Nephron (organoid): ENCODE measurements around the gene CHEK1.

ENCODE experiments used
- H3K27ac Mint-ChIP-seq, 3 experiments: 2 replicates each; pipeline ENCODE4 v1.8.0; 2020; ENCODE audit warnings: mixed read lengths in 3 of 3, mild to moderate bottlenecking in 2 of 3, moderate library complexity in 1 of 3
- H3K27me3 Mint-ChIP-seq: 2 replicates; pipeline ENCODE4 v1.8.0; 2021; ENCODE audit warnings: low read depth, mild to moderate bottlenecking, moderate library complexity, mixed read lengths
- H3K36me3 Mint-ChIP-seq: 2 replicates; pipeline ENCODE4 v1.8.0; 2020; ENCODE audit warnings: low read depth, mixed read lengths
- H3K4me1 Mint-ChIP-seq: 2 replicates; pipeline ENCODE4 v1.8.0; 2020; ENCODE audit warnings: mixed read lengths
- H3K4me3 Mint-ChIP-seq, 3 experiments: 2 replicates each; pipeline ENCODE4 v1.8.0; 2020; ENCODE audit warnings: mild to moderate bottlenecking in 3 of 3, mixed read lengths in 3 of 3, moderate library complexity in 2 of 3
- H3K9me3 Mint-ChIP-seq: 2 replicates; pipeline ENCODE4 v1.8.0; 2020; ENCODE audit warnings: mixed read lengths
- CTCF ChIP-seq, 3 experiments: fragments of 200-600 bp; sonication (generic); IDR thresholded peaks; one replicate each; pipeline ENCODE4 v1.5.0; 2021; ENCODE audit warnings: antibody characterized with exemption in 3 of 3; ENCODE audit not compliant: unreplicated experiment in 3 of 3

The CHEK1 gene

GRCh38 chr11:125593114-125593820 lies 31.7 kb upstream of the CHEK1 start:
- peaks cover 30% of the 10 kb centered on the region for H3K4me1 Mint-ChIP-seq
- peak overlapping the region; percentile 94 to 97 (median 94) for H3K4me3 Mint-ChIP-seq
- TF ChIP-seq CTCF (IDR thresholded peaks at IDR 0.05; ENCODE audit: unreplicated experiment in 3 of 3): no peak
- no peaks in the 10 kb centered on the region for H3K27me3 Mint-ChIP-seq
- peaks cover 2% of the 10 kb centered on the region for H3K9me3 Mint-ChIP-seq
- peak overlapping the region; percentile 98 to 100 (median 99) for H3K27ac Mint-ChIP-seq
- peaks cover 28% of the 10 kb centered on the region for H3K36me3 Mint-ChIP-seq

GRCh38 chr11:125594958-125595357 lies 30.0 kb upstream of the CHEK1 start:
- TF ChIP-seq CTCF (IDR thresholded peaks at IDR 0.05; ENCODE audit: unreplicated experiment in 3 of 3): no peak
- H3K27me3 Mint-ChIP-seq: no peaks in the 10 kb centered on the region
- peaks cover 34% of the 10 kb centered on the region for H3K36me3 Mint-ChIP-seq
- H3K4me3 Mint-ChIP-seq: peak overlapping the region; percentile 76 to 97 (median 77)
- no peaks in the 10 kb centered on the region for H3K9me3 Mint-ChIP-seq
- H3K27ac Mint-ChIP-seq: peak overlapping the region in 2 of 3 experiments; percentile 35 to 39
- peaks cover 27% of the 10 kb centered on the region for H3K4me1 Mint-ChIP-seq

- no peaks in the 10 kb centered on the region for H3K9me3 Mint-ChIP-seq
- H3K27ac Mint-ChIP-seq: no peak overlapping the region
- no peak overlapping the region for H3K4me3 Mint-ChIP-seq
- H3K27me3 Mint-ChIP-seq: no peaks in the 10 kb centered on the region
- peaks cover 3% of the 10 kb centered on the region for H3K4me1 Mint-ChIP-seq
- no peak for TF ChIP-seq CTCF (IDR thresholded peaks at IDR 0.05; ENCODE audit: unreplicated experiment in 3 of 3)
- peaks cover 64% of the 10 kb centered on the region for H3K36me3 Mint-ChIP-seq
Measured at GRCh38 chr11:125600663-125601062, 24.3 kb upstream of the CHEK1 start.

GRCh38 chr11:125603207-125603606 lies 21.8 kb upstream of the CHEK1 start:
- Mint-ChIP-seq H3K27ac (no peak overlapping the region), H3K27me3 (no peaks in the 10 kb centered on the region), H3K36me3 (peaks cover 59% of the 10 kb centered on the region), H3K4me1 (no peaks in the 10 kb centered on the region), H3K9me3 (no peaks in the 10 kb centered on the region), H3K4me3 (no peak overlapping the region)
- TF ChIP-seq CTCF (IDR thresholded peaks at IDR 0.05; ENCODE audit: unreplicated experiment in 3 of 3): no peak

- H3K4me1 Mint-ChIP-seq: no peaks in the 10 kb centered on the region
- TF ChIP-seq CTCF (IDR thresholded peaks at IDR 0.05; ENCODE audit: unreplicated experiment in 3 of 3): no peak
- peaks cover 64% of the 10 kb centered on the region for H3K36me3 Mint-ChIP-seq
- no peak overlapping the region for H3K27ac Mint-ChIP-seq
- no peaks in the 10 kb centered on the region for H3K27me3 Mint-ChIP-seq
- no peaks in the 10 kb centered on the region for H3K9me3 Mint-ChIP-seq
- H3K4me3 Mint-ChIP-seq: no peak overlapping the region
Measured at GRCh38 chr11:125605417-125605816, 19.5 kb upstream of the CHEK1 start.

- H3K27ac Mint-ChIP-seq: no peak overlapping the region
- H3K36me3 Mint-ChIP-seq: peaks cover 67% of the 10 kb centered on the region
- no peak overlapping the region for H3K4me3 Mint-ChIP-seq
- no peaks in the 10 kb centered on the region for H3K9me3 Mint-ChIP-seq
- no peaks in the 10 kb centered on the region for H3K27me3 Mint-ChIP-seq
- TF ChIP-seq CTCF (IDR thresholded peaks at IDR 0.05; ENCODE audit: unreplicated experiment in 3 of 3): no peak
- no peaks in the 10 kb centered on the region for H3K4me1 Mint-ChIP-seq
Measured at GRCh38 chr11:125609545-125609944, 15.4 kb upstream of the CHEK1 start.
